ENCODE results near the gene KCNN3.
A peak's percentile ranks its signal among the peaks of the same experiment; 100 is the strongest.

KCNN3 gene

DNA sequence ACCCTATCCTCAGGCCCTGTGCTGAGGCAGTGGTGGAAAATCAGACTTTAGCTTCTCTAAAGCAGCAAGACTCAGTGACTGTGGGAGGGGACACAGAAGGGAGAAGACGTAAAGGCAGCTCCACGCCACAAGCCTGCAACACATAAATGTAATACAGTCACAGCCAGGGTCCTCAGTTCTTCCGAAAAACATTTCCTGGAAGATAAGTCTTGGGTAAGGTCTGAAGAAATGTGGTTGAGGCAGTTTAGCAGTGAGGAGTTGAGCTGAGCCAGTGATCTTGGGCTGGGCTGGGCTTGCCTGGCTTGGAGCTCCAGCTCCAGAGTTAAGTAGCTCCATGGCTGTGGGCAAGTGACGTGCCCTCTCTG lies 134.3 kb downstream of the KCNN3 start:
- no peaks in the 10 kb centered on the region for H3K36me3 ChIP-seq (ENCODE audit: control insufficient read depth, insufficient read depth, low read length)
- H3K9me3 ChIP-seq (ENCODE audit: control insufficient read depth, low read length): no peaks in the 10 kb centered on the region

DNA sequence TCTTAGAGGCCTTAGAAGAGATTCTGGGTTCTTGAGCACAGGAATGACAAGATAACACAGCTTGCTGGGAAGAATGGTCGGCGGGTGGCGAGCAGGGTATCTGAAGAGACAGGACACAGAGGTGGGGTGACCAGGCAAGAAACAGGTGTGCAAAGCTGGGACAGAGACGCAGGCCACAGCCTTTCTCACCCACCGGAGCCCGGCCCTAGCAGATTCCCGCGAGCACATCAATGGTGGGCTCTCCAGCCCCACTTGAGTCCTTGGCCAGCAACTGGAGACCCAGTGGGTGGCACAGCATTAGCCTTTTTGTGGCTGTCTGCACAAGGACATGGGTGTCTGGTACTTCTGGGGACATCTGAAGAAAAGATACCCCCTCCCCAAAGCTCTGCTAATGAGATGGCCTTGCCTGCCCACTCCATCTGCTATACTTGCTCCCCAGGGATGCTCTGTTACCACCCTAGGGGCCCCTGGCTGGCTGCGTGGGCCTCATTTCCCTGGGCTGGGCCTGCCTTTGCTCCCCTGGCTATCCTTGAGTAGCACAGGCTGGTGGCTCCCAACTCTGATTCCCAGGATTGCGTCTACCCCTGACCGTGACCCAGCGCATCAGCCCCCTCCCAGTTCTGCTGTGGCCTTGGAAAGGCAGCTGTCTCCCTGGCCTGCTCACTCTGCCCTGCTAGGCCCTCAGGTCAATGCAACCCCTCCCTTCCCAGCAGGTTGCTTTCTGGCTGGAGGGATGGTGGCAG lies 134.8 kb downstream of the KCNN3 start:
- H3K4me1 ChIP-seq: no peaks in the 10 kb centered on the region
- H2AFZ ChIP-seq: no peak overlapping the region
- no peaks in the 10 kb centered on the region for H3K79me2 ChIP-seq
- no peaks in the 10 kb centered on the region for H3K27me3 ChIP-seq (ENCODE audit: control insufficient read depth, insufficient read depth, low read length)
- H3K27ac ChIP-seq: no peak overlapping the region
- H3K36me3 ChIP-seq (ENCODE audit: control insufficient read depth, insufficient read depth, low read length): no peaks in the 10 kb centered on the region
- no peak overlapping the region for H3K9ac ChIP-seq
- H3K9me3 ChIP-seq (ENCODE audit: control insufficient read depth, low read length): no peaks in the 10 kb centered on the region
- H3K4me2 ChIP-seq (ENCODE audit: low read length): no peak overlapping the region
- TF ChIP-seq, protein P1, sequence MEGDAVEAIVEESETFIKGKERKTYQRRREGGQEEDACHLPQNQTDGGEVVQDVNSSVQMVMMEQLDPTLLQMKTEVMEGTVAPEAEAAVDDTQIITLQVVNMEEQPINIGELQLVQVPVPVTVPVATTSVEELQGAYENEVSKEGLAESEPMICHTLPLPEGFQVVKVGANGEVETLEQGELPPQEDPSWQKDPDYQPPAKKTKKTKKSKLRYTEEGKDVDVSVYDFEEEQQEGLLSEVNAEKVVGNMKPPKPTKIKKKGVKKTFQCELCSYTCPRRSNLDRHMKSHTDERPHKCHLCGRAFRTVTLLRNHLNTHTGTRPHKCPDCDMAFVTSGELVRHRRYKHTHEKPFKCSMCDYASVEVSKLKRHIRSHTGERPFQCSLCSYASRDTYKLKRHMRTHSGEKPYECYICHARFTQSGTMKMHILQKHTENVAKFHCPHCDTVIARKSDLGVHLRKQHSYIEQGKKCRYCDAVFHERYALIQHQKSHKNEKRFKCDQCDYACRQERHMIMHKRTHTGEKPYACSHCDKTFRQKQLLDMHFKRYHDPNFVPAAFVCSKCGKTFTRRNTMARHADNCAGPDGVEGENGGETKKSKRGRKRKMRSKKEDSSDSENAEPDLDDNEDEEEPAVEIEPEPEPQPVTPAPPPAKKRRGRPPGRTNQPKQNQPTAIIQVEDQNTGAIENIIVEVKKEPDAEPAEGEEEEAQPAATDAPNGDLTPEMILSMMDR (IDR thresholded peaks at IDR 0.05): no peak
- H3K4me3 ChIP-seq (ENCODE audit: low read depth, low read length): no peak overlapping the region

More for the DNA sequence above, 134.3 kb downstream of the KCNN3 start:
- Histone ChIP-seq H3K27ac (no peak overlapping the region), H3K9ac (no peak overlapping the region), H3K27me3 (ENCODE audit: control insufficient read depth, insufficient read depth, low read length) (no peaks in the 10 kb centered on the region), H3K79me2 (no peaks in the 10 kb centered on the region), H3K4me3 (ENCODE audit: low read depth, low read length) (no peak overlapping the region), H3K4me1 (no peaks in the 10 kb centered on the region), H2AFZ (no peak overlapping the region), H3K4me2 (ENCODE audit: low read length) (no peak overlapping the region)
- TF ChIP-seq, protein P1 (IDR thresholded peaks at IDR 0.05): no peak

DNA sequence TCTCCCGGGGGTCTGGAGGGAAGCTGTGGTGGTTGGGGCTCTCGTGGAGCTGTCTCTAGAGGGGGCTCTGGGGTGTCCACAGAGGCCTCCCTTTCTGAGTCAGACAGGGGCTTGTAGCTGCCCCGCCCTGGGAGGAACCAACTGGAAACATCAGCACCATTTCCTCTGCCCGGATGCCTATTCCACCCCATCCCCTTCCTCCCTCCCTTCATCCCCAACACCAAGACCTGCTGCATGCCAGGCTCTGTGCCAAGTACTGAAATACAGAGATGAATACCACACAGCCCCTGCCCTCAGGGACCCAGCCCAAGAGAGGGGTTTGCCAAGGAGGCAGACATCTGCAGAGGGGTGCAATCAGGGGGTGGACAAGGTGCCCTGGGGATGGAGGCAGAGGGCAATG lies 136.5 kb downstream of the KCNN3 start:
- Histone ChIP-seq H3K79me2 (no peaks in the 10 kb centered on the region), H3K9me3 (ENCODE audit: control insufficient read depth, low read length) (no peaks in the 10 kb centered on the region), H3K4me3 (ENCODE audit: low read depth, low read length) (no peak overlapping the region), H3K4me2 (ENCODE audit: low read length) (no peak overlapping the region), H3K9ac (no peak overlapping the region), H2AFZ (no peak overlapping the region), H3K4me1 (no peaks in the 10 kb centered on the region), H3K27ac (no peak overlapping the region), H3K27me3 (ENCODE audit: control insufficient read depth, insufficient read depth, low read length) (no peaks in the 10 kb centered on the region), H3K36me3 (ENCODE audit: control insufficient read depth, insufficient read depth, low read length) (no peaks in the 10 kb centered on the region)
- TF ChIP-seq, protein P1 (IDR thresholded peaks at IDR 0.05): no peak

DNA sequence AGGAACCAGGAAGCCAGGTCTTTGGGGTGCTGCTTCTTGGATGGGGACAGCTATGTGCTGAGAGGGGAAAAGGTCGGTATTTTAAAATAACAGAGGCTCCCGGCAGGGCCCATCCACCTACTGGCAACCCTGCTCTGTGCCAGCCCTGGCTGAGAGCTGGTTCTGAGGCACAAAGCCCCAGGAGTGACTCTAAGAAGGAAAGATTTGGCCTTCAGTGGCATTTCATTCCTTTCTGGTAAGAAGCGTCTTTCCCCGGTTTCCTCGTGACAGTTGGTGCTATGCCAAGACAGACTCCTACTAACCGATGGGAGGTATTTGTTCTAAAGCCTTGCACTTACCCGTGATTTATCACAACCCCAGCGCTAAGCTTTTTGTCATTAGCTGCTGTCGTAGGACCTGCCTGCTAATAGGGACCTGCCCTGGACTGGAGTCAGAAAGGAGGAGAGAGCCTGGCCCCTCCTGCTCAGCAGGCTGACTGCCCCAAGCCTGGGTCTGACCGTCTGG lies 139.0 kb downstream of the KCNN3 start:
- Histone ChIP-seq H3K4me1 (no peaks in the 10 kb centered on the region), H3K9ac (no peak overlapping the region), H2AFZ (no peak overlapping the region), H3K27ac (peak overlapping the region; percentile 69), H3K36me3 (ENCODE audit: control insufficient read depth, insufficient read depth, low read length) (no peaks in the 10 kb centered on the region), H3K4me2 (ENCODE audit: low read length) (no peak overlapping the region), H3K9me3 (ENCODE audit: control insufficient read depth, low read length) (no peaks in the 10 kb centered on the region), H3K27me3 (ENCODE audit: control insufficient read depth, insufficient read depth, low read length) (no peaks in the 10 kb centered on the region), H3K79me2 (no peaks in the 10 kb centered on the region), H3K4me3 (ENCODE audit: low read depth, low read length) (no peak overlapping the region)
- TF ChIP-seq, protein P1 (IDR thresholded peaks at IDR 0.05): no peak

DNA sequence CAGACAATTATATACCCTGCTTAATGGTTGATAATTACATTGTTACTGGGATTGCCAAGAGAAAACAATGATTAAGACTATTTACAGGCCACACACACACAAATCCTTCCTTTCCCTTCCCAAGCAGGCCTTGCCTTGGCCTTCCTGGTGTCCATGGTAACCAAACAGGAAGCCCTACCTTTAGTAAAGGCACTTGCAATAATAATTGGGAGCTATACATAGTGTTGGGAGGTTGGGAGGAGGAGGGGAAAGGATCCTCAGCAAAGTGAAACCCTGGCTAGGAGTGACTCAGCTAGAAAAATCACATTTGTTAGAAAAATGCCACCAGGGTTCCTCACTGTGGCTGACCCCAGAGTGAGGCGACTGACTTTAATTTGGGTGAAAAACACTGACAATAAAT lies 139.8 kb downstream of the KCNN3 start:
- TF ChIP-seq, protein P1 (IDR thresholded peaks at IDR 0.05): no peak
- Histone ChIP-seq H3K4me1 (no peaks in the 10 kb centered on the region), H3K4me3 (ENCODE audit: low read depth, low read length) (no peak overlapping the region), H3K79me2 (no peaks in the 10 kb centered on the region), H2AFZ (no peak overlapping the region), H3K36me3 (ENCODE audit: control insufficient read depth, insufficient read depth, low read length) (no peaks in the 10 kb centered on the region), H3K9ac (no peak overlapping the region), H3K9me3 (ENCODE audit: control insufficient read depth, low read length) (no peaks in the 10 kb centered on the region), H3K27me3 (ENCODE audit: control insufficient read depth, insufficient read depth, low read length) (no peaks in the 10 kb centered on the region), H3K27ac (peak overlapping the region; percentile 69), H3K4me2 (ENCODE audit: low read length) (no peak overlapping the region)
